Measurements from ENCODE around the gene FXYD6.

Gene FXYD6

GRCh38 chr11:117914991-117915618 lies 38.6 kb upstream of the FXYD6 start:
- Mint-ChIP-seq H3K27ac (no peak overlapping the region), H3K4me1 (no peaks in the 10 kb centered on the region), H3K36me3 (no peaks in the 10 kb centered on the region), H3K27me3 (no peaks in the 10 kb centered on the region), H3K4me3 (no peak overlapping the region), H3K9me3 (no peaks in the 10 kb centered on the region)

DNA sequence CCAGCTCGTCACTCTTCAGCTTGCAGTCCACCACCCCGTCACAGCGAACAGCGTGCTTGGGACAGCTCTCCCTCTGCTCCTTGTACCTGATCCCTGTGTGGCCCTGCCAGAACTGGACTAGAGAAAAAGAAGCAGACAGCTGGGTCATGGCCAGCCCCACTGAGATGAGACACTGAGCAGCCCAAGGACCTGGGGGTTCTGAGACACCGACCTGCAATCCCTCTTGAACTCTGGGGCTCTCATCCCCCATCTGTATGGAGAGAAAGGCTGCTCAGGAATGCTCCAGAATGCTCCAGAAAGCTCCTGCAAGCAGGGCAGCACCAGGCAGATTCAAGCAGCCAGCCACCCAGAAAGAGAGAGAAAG lies 37.9 kb upstream of the FXYD6 start:
- no peaks in the 10 kb centered on the region for H3K27me3 Mint-ChIP-seq
- H3K4me1 Mint-ChIP-seq, result no peaks in the 10 kb centered on the region
- no peak overlapping the region for H3K4me3 Mint-ChIP-seq
- H3K27ac Mint-ChIP-seq, result no peak overlapping the region
- no peaks in the 10 kb centered on the region for H3K9me3 Mint-ChIP-seq
- H3K36me3 Mint-ChIP-seq, result no peaks in the 10 kb centered on the region

GRCh38 chr11:117913736-117914397 lies 37.4 kb upstream of the FXYD6 start:
- Mint-ChIP-seq H3K27me3 (no peaks in the 10 kb centered on the region), H3K4me3 (no peak overlapping the region), H3K36me3 (no peaks in the 10 kb centered on the region), H3K27ac (no peak overlapping the region), H3K4me1 (no peaks in the 10 kb centered on the region), H3K9me3 (no peaks in the 10 kb centered on the region)

DNA sequence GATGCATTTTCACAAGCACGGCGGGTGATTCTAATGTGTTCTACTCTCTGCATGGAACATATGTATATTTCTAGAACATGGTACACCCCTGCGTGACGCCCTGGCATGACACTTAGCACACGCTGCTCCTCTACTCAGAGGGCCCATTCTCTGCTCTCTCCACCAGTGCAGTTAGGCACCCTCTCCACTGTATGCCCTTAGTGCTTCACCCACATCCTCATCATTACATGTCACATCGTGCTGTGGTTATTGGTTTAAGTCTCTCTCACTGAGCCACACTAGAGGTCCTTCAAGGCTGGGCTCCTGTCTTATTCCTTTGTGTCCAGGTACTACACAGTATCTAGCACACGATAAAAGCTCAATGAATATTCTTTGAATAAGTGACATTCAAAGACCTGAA lies 36.0 kb upstream of the FXYD6 start:
- no peaks in the 10 kb centered on the region for H3K36me3 Mint-ChIP-seq
- peaks cover 5% of the 10 kb centered on the region for H3K4me1 Mint-ChIP-seq
- no peaks in the 10 kb centered on the region for H3K27me3 Mint-ChIP-seq
- no peaks in the 10 kb centered on the region for H3K9me3 Mint-ChIP-seq
- H3K27ac Mint-ChIP-seq, result no peak overlapping the region
- no peak overlapping the region for H3K4me3 Mint-ChIP-seq

GRCh38 chr11:117911694-117912093 lies 35.2 kb upstream of the FXYD6 start:
- no peaks in the 10 kb centered on the region for H3K27me3 Mint-ChIP-seq
- no peak overlapping the region for H3K27ac Mint-ChIP-seq
- no peaks in the 10 kb centered on the region for H3K9me3 Mint-ChIP-seq
- no peak overlapping the region for H3K4me3 Mint-ChIP-seq
- no peaks in the 10 kb centered on the region for H3K36me3 Mint-ChIP-seq
- H3K4me1 Mint-ChIP-seq, result peaks cover 8% of the 10 kb centered on the region

DNA sequence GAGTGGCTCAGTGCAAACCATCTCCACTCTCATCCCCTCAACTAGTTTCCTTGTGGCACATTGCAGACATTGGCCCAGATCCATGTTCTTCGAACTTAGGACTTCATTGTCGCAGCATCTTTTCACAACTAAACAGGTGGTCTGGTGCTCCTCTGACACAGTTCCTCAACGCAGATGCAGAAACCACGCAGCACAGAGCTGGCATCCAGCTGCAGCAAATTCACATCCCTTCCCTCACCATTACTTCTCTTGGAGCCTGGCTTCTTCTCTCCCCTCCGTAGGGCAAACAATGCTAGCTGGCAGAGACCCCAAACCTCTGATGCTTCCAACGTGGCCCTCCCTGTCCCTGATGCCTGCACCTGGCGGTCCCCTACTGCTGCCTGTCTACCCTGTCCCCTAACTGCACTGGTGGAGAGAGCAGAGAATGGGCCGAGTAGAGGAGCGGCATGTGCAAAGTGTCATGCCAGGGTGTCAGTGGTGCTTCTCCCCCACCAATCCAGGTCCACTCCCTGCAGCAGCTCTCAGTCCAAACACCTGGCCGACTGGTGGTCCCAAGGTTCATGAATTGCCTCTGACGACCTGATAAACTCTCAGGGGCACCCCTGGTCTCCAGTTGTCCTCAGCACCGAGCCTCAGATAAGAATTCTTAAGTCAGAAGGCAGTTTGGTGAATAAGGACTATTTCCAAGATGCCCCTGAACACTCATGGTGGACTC lies 34.6 kb upstream of the FXYD6 start:
- Mint-ChIP-seq H3K9me3 (no peaks in the 10 kb centered on the region), H3K4me1 (peaks cover 8% of the 10 kb centered on the region), H3K36me3 (no peaks in the 10 kb centered on the region), H3K27ac (no peak overlapping the region), H3K4me3 (no peak overlapping the region), H3K27me3 (no peaks in the 10 kb centered on the region)

GRCh38 chr11:117910525-117910924 lies 34.1 kb upstream of the FXYD6 start:
- Mint-ChIP-seq H3K4me1 (peaks cover 8% of the 10 kb centered on the region), H3K27ac (no peak overlapping the region), H3K4me3 (no peak overlapping the region), H3K9me3 (no peaks in the 10 kb centered on the region), H3K36me3 (no peaks in the 10 kb centered on the region), H3K27me3 (no peaks in the 10 kb centered on the region)

- no peak overlapping the region for H3K4me3 Mint-ChIP-seq
- no peak overlapping the region for H3K27ac Mint-ChIP-seq
- H3K36me3 Mint-ChIP-seq, result no peaks in the 10 kb centered on the region
- H3K27me3 Mint-ChIP-seq, result no peaks in the 10 kb centered on the region
- peaks cover 8% of the 10 kb centered on the region for H3K4me1 Mint-ChIP-seq
- H3K9me3 Mint-ChIP-seq, result no peaks in the 10 kb centered on the region
Observed at GRCh38 chr11:117909611-117910382, 33.3 kb upstream of the FXYD6 start.

DNA sequence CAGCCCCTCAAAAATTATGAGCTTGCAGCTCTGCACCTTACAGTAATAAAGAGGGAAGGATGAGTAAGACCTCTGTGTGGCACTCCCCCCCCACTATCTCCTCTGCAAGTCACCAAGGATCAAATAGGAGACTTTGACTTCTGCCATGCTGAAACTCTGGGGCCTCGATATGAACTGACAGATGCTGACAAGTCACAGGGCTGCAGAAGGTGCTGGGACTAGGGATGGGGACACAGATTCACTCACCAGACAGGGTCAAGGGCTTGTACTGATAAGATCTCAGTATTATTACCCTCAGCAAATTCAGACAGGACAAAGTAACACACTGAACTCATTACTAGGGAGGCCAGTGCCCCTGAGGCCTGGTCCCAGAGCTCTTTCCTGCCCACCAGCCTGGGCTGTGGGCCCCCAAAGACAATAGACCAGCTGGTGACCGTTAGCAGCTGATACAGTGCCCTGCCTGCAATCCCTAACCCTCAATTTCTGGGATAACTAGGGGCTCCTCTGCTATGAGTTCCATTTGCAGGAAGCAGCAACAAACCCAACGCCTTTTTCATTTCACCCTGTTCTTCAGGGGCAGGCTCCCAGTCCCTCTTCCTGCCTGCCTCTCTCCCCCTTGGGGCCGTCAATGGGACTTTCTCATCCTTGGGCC lies 32.6 kb upstream of the FXYD6 start:
- Mint-ChIP-seq H3K36me3 (no peaks in the 10 kb centered on the region), H3K27me3 (no peaks in the 10 kb centered on the region), H3K4me3 (no peak overlapping the region), H3K4me1 (peaks cover 8% of the 10 kb centered on the region), H3K9me3 (no peaks in the 10 kb centered on the region), H3K27ac (no peak overlapping the region)

DNA sequence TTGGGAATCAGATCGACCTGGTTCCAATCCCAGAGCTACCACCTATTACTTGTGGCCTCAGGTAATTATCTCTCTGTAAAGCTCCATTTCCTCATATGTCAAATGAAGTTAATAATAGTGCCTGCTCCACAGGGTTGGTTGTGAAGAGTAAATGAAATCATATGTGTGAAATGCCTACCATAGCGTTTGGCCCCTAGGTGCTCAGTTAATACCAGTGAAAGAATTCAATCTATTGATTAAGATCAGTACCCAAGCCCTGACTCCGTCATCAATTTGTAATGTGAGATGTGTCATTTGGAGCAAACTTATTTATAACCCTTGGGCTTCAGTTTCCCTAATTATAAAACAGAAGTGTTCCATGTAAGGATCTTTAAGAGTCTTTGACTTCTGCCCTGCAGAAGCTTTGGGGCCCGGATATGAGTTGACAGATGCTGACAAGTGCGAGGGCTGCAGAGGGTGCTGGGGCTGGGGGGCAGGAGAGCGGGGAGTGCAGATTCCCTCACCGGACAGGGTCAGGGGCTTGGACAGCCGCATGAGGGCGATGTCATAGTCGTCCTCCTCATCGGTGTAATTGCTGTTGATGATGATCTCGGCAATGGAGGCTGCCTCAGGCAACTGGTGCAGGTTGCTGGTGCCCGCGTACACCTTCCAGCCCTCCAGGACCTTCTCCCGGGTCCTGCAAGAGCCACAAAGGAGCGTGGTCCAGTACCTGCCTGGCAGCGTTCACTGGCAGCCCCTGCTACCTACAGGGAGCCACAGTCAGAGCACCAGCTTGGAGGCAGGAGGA lies 31.8 kb upstream of the FXYD6 start:
- Mint-ChIP-seq H3K36me3 (no peaks in the 10 kb centered on the region), H3K27ac (no peak overlapping the region), H3K4me1 (peaks cover 8% of the 10 kb centered on the region), H3K9me3 (no peaks in the 10 kb centered on the region), H3K27me3 (no peaks in the 10 kb centered on the region), H3K4me3 (no peak overlapping the region)

GRCh38 chr11:117907276-117908108 lies 31.0 kb upstream of the FXYD6 start:
- H3K4me3 Mint-ChIP-seq, result no peak overlapping the region
- no peaks in the 10 kb centered on the region for H3K9me3 Mint-ChIP-seq
- no peaks in the 10 kb centered on the region for H3K36me3 Mint-ChIP-seq
- H3K4me1 Mint-ChIP-seq, result peaks cover 8% of the 10 kb centered on the region
- H3K27ac Mint-ChIP-seq, result no peak overlapping the region
- no peaks in the 10 kb centered on the region for H3K27me3 Mint-ChIP-seq

GRCh38 chr11:117906710-117907109 lies 30.3 kb upstream of the FXYD6 start:
- no peaks in the 10 kb centered on the region for H3K27me3 Mint-ChIP-seq
- no peak overlapping the region for H3K4me3 Mint-ChIP-seq
- H3K36me3 Mint-ChIP-seq, result no peaks in the 10 kb centered on the region
- H3K27ac Mint-ChIP-seq, result no peak overlapping the region
- H3K4me1 Mint-ChIP-seq, result peaks cover 8% of the 10 kb centered on the region
- no peaks in the 10 kb centered on the region for H3K9me3 Mint-ChIP-seq

DNA sequence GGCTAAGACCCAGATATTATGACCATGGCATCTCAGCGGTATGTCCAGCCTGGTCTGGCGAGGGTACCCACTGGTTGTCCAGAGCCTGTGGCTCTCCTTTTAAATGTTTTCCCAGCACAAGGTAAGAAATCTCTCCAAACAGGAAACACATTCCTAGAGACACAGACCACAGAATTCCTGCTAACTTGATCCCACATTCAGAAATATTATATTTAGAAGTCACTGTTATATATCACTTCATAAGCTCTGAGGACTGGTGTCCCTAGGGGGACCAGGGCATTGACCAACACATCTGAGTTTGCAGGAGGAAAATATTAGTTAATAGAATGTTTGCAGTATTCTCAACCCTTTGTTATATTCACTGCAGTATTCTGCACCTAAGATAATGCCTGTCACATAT lies 29.7 kb upstream of the FXYD6 start:
- no peaks in the 10 kb centered on the region for H3K36me3 Mint-ChIP-seq
- H3K4me1 Mint-ChIP-seq, result peaks cover 8% of the 10 kb centered on the region
- no peak overlapping the region for H3K27ac Mint-ChIP-seq
- H3K27me3 Mint-ChIP-seq, result no peaks in the 10 kb centered on the region
- no peak overlapping the region for H3K4me3 Mint-ChIP-seq
- no peaks in the 10 kb centered on the region for H3K9me3 Mint-ChIP-seq

- Mint-ChIP-seq H3K4me1 (peaks cover 8% of the 10 kb centered on the region), H3K4me3 (no peak overlapping the region), H3K27me3 (no peaks in the 10 kb centered on the region), H3K36me3 (no peaks in the 10 kb centered on the region), H3K27ac (no peak overlapping the region), H3K9me3 (no peaks in the 10 kb centered on the region)
Observed at GRCh38 chr11:117905524-117905923, 29.1 kb upstream of the FXYD6 start.

Data from activated naive CD4-positive, alpha-beta T cell treated with anti-CD3 and anti-CD28 coated beads, Interleukin-2, amount 50 U/mL, for 24 hours (primary cell).